Vagina (tissue), 2 donors: ENCODE measurements around the gene PTGR1.

Experiments used
- POLR2A ChIP-seq, 2 donors: fragments of 450-650 bp; IDR thresholded peaks; one replicate each; pipeline ENCODE4 v1.6.1; 2017; ENCODE audit warnings: antibody characterized with exemption in 2 of 2, mild to moderate bottlenecking in 2 of 2, moderate library complexity in 2 of 2
- TF ChIP-seq, protein P1 (sequence below), 3 experiments: fragments of 450-650 bp in 2 of 3; fragments of 200-600 bp in 1 of 3; sonication (generic) in 1 of 3; IDR thresholded peaks; one replicate each; pipeline ENCODE4 v1.5.1; 2017 to 2019; ENCODE audit warnings: antibody characterized with exemption in 3 of 3, mild to moderate bottlenecking in 2 of 3, moderate library complexity in 2 of 3

DNA sequence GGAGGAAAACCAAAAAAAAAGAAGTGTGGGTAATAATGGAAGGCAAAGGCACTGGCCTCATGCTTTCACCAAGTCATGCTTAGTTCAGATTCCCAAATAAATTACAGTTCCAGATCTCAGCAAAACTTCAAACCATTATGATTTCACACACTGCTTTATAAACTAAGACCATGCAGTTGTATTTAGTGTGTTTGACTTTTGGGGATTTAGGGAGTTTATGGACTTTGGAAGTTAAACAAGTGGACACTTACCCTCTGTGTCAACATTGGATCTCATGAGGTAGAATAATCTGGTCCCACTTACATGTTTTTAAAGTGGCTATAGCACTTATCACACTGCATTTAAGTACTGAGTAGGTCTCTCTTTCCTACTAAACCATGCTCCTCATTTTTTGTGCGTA is 35.4 kb upstream of the PTGR1 start:
- TF ChIP-seq, protein P1, sequence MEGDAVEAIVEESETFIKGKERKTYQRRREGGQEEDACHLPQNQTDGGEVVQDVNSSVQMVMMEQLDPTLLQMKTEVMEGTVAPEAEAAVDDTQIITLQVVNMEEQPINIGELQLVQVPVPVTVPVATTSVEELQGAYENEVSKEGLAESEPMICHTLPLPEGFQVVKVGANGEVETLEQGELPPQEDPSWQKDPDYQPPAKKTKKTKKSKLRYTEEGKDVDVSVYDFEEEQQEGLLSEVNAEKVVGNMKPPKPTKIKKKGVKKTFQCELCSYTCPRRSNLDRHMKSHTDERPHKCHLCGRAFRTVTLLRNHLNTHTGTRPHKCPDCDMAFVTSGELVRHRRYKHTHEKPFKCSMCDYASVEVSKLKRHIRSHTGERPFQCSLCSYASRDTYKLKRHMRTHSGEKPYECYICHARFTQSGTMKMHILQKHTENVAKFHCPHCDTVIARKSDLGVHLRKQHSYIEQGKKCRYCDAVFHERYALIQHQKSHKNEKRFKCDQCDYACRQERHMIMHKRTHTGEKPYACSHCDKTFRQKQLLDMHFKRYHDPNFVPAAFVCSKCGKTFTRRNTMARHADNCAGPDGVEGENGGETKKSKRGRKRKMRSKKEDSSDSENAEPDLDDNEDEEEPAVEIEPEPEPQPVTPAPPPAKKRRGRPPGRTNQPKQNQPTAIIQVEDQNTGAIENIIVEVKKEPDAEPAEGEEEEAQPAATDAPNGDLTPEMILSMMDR (IDR thresholded peaks at IDR 0.05) = no peak
- TF ChIP-seq POLR2A (IDR thresholded peaks at IDR 0.05) = no peak
